NB4 (cell line): ENCODE measurements around the gene CPHXL2.

Experiments
- DNase-seq: peaks from one replicate; pipeline ENCODE4 v3.0.0; 2010; ENCODE audit warnings: low read depth
- H3K4me3 ChIP-seq: one replicate; pipeline ENCODE4 v1.5.1; 2011; ENCODE audit warnings: mild to moderate bottlenecking, low read depth, low read length, moderate library complexity
- MAX ChIP-seq: IDR thresholded peaks from 2 replicates; pipeline ENCODE4 v1.6.1; 2011; ENCODE audit warnings: low read depth, low read length
- MYC ChIP-seq: IDR thresholded peaks from 2 replicates; pipeline ENCODE4 v1.6.1; 2011; ENCODE audit warnings: low read depth, low read length
- POLR2A ChIP-seq: IDR thresholded peaks from 2 replicates; pipeline ENCODE4 v1.6.1; 2011; ENCODE audit warnings: mild to moderate bottlenecking; ENCODE audit not compliant: insufficient read length; ENCODE audit errors: extremely low read depth
- TF ChIP-seq, protein P1 (sequence below): IDR thresholded peaks from one replicate; pipeline ENCODE4 v1.5.1; 2012; ENCODE audit warnings: low read depth, low read length

CPHXL2 gene

DNA sequence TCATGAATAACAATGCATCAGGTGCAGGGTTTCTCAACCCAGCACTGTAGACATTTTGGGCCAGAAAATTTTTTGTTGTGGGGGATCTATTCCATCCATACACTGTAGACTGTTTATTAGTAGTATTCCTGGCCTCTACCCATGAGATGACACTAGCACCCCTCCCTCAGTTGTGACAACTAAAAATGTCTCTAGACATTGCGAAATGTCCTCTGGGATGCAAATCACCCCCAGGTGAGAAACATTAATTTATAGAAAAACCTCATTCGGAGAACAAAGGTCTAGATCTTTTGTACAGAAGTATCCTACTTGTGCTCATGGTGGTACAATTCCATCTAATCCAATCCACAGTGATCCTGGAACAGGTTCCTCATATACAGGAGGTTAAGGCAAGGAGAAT, 58.0 kb downstream of the CPHXL2 start:
- TF ChIP-seq MYC: no peak
- no peak for TF ChIP-seq MAX
- DNase-seq: no peak
- H3K4me3 ChIP-seq: no peak overlapping the region

GRCh38 chr16:75617121-75617520, 59.7 kb downstream of the CPHXL2 start:
- no peak overlapping the region for H3K4me3 ChIP-seq
- TF ChIP-seq MAX (no peak), POLR2A (no peak), MYC (no peak)
- TF ChIP-seq, protein P1, sequence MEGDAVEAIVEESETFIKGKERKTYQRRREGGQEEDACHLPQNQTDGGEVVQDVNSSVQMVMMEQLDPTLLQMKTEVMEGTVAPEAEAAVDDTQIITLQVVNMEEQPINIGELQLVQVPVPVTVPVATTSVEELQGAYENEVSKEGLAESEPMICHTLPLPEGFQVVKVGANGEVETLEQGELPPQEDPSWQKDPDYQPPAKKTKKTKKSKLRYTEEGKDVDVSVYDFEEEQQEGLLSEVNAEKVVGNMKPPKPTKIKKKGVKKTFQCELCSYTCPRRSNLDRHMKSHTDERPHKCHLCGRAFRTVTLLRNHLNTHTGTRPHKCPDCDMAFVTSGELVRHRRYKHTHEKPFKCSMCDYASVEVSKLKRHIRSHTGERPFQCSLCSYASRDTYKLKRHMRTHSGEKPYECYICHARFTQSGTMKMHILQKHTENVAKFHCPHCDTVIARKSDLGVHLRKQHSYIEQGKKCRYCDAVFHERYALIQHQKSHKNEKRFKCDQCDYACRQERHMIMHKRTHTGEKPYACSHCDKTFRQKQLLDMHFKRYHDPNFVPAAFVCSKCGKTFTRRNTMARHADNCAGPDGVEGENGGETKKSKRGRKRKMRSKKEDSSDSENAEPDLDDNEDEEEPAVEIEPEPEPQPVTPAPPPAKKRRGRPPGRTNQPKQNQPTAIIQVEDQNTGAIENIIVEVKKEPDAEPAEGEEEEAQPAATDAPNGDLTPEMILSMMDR: no peak
- no peak for DNase-seq

GRCh38 chr16:75616521-75617010, 60.2 kb downstream of the CPHXL2 start:
- no peak for DNase-seq
- TF ChIP-seq POLR2A (no peak), MYC (no peak), MAX (no peak)
- TF ChIP-seq, protein P1: no peak
- no peak overlapping the region for H3K4me3 ChIP-seq

DNA sequence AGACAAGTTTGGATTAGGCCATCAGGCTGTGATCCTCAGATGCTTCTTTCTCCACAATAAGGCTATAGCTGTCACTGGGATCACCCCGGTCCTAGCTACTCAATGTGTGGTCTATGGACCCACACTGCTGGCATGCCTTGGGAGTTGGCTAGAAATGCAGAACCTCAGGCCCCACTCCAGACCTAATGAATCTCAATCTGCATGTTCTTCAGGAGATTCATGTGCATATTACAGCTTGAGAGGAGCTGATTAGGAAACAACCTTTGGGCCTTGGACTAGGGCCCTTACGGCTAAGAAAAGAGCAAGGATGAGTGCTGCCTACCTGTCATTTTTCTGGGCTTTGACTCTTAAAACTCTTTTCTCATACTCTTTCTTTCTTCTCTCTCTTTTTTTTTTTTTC, 61.2 kb downstream of the CPHXL2 start:
- H3K4me3 ChIP-seq: no peak overlapping the region
- TF ChIP-seq, protein P1: no peak
- TF ChIP-seq MAX: no peak
- no peak for TF ChIP-seq MYC
- no peak for TF ChIP-seq POLR2A
- no peak for DNase-seq

GRCh38 chr16:75614066-75614897, 62.5 kb downstream of the CPHXL2 start:
- no peak for DNase-seq
- no peak overlapping the region for H3K4me3 ChIP-seq
- no peak for TF ChIP-seq MYC
- TF ChIP-seq POLR2A: no peak
- TF ChIP-seq, protein P1: no peak
- TF ChIP-seq MAX: no peak
